ENCODE measurements around the gene CORO2B.

CORO2B gene

DNA sequence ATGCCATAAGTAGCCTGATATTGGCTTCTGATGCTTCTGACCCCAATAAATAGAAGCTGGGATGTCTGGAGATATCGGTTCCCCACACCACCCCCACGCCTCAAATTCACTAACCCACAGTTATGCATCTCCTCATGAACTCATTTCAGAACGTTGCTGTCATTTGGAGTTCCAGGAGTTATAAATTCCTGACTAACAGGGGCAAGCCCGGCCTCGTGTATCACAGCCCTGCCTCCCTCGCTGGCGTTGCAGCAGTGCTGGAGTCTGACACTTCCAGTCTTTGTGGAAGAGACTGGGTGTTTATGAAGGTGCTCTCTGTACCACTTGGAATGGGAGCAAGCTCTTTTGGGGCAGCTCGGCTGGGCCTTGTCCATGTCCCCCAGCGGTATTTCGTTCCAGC lies 140.9 kb downstream of the CORO2B start:
- no peak overlapping the region for H3K27ac ChIP-seq (ENCODE audit: low read depth, low read length)
- H3K9ac ChIP-seq (ENCODE audit: low read length): no peak overlapping the region
- no peaks in the 10 kb centered on the region for H3K4me1 ChIP-seq (ENCODE audit: insufficient read depth, low read length)
- no peaks in the 10 kb centered on the region for H3K27me3 ChIP-seq (ENCODE audit: control insufficient read depth in 1 of 2, insufficient read depth in 2 of 2, low read length in 2 of 2)
- no peaks in the 10 kb centered on the region for H3K36me3 ChIP-seq (ENCODE audit: insufficient read depth, low read length)
- no peak overlapping the region for H3K4me3 ChIP-seq (ENCODE audit: low read depth in 1 of 2, low read length in 2 of 2)
- no peaks in the 10 kb centered on the region for H3K9me3 ChIP-seq (ENCODE audit: low read length)

DNA sequence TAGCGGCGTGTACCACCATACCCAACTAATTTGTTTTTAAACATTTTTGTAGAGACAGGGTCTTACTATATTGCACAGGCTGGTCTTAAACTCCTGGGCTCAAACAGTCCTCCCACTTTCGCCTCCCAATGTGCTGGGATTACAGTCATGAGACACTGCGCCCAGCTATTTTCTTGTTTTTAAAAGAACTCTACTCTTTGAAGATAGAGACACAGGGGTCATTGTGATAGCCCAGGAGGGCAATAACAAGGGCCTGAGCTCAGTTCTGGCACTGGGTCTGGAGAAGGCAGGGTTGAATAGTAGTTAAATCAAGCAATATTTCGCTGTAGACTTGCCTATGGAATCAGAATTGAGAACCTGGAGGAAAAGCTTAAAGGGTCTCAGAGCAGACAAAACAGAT lies 143.1 kb downstream of the CORO2B start:
- no peaks in the 10 kb centered on the region for H3K27me3 ChIP-seq (ENCODE audit: control insufficient read depth in 1 of 2, insufficient read depth in 2 of 2, low read length in 2 of 2)
- H3K9ac ChIP-seq (ENCODE audit: low read length): no peak overlapping the region
- H3K9me3 ChIP-seq (ENCODE audit: low read length): no peaks in the 10 kb centered on the region
- H3K36me3 ChIP-seq (ENCODE audit: insufficient read depth, low read length): no peaks in the 10 kb centered on the region
- H3K4me3 ChIP-seq (ENCODE audit: low read depth in 1 of 2, low read length in 2 of 2): no peak overlapping the region
- H3K27ac ChIP-seq (ENCODE audit: low read depth, low read length): no peak overlapping the region
- peaks cover 3% of the 10 kb centered on the region for H3K4me1 ChIP-seq (ENCODE audit: insufficient read depth, low read length)

DNA sequence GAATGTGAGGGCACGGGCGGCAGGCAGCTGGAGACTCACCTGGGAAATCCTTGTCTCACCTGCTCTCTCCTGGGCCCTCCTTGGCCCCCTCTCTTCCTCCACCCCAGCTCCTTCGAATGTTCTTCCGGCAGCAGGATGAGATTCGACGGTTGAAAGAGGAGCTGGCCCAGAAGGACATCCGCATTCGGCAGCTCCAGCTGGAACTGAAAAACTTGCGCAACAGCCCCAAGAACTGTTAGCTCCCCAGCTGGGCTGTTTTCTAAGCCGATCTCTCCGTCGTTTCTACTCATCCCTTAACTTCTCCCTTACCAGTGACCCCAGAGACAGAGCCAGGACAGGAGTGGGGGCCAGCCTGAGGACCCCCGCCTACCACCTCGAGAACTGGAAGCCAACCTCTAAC lies 146.9 kb downstream of the CORO2B start:
- no peaks in the 10 kb centered on the region for H3K27me3 ChIP-seq (ENCODE audit: control insufficient read depth in 1 of 2, insufficient read depth in 2 of 2, low read length in 2 of 2)
- no peaks in the 10 kb centered on the region for H3K36me3 ChIP-seq (ENCODE audit: insufficient read depth, low read length)
- H3K9ac ChIP-seq (ENCODE audit: low read length): no peak overlapping the region
- H3K27ac ChIP-seq (ENCODE audit: low read depth, low read length): no peak overlapping the region
- no peaks in the 10 kb centered on the region for H3K9me3 ChIP-seq (ENCODE audit: low read length)
- peaks cover 16% of the 10 kb centered on the region for H3K4me1 ChIP-seq (ENCODE audit: insufficient read depth, low read length)
- H3K4me3 ChIP-seq (ENCODE audit: low read depth in 1 of 2, low read length in 2 of 2): no peak overlapping the region

DNA sequence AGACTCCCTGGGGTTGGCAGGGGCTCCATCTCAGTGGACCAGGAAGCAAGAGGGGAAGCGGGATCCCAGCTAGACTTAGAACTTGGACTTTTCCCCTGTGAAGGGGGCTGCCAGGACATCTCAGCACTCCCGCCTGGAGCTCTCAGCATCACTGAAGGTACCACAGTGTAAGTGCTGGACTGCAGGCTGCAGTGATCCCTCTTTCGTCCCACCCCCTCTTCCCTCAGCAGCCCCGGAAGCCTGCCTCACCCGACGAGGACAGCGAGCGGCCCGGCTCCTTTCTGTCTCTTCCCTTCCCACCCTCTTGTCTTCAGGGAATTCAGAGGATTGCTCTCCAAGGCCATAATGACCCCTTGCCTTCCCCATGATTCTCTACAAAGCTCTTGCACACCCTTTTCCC lies 147.5 kb downstream of the CORO2B start:
- H3K9me3 ChIP-seq (ENCODE audit: low read length): no peaks in the 10 kb centered on the region
- H3K27ac ChIP-seq (ENCODE audit: low read depth, low read length): no peak overlapping the region
- H3K27me3 ChIP-seq (ENCODE audit: control insufficient read depth in 1 of 2, insufficient read depth in 2 of 2, low read length in 2 of 2): no peaks in the 10 kb centered on the region
- no peak overlapping the region for H3K9ac ChIP-seq (ENCODE audit: low read length)
- peaks cover 21% of the 10 kb centered on the region for H3K4me1 ChIP-seq (ENCODE audit: insufficient read depth, low read length)
- H3K4me3 ChIP-seq (ENCODE audit: low read depth in 1 of 2, low read length in 2 of 2): no peak overlapping the region
- no peaks in the 10 kb centered on the region for H3K36me3 ChIP-seq (ENCODE audit: insufficient read depth, low read length)

DNA sequence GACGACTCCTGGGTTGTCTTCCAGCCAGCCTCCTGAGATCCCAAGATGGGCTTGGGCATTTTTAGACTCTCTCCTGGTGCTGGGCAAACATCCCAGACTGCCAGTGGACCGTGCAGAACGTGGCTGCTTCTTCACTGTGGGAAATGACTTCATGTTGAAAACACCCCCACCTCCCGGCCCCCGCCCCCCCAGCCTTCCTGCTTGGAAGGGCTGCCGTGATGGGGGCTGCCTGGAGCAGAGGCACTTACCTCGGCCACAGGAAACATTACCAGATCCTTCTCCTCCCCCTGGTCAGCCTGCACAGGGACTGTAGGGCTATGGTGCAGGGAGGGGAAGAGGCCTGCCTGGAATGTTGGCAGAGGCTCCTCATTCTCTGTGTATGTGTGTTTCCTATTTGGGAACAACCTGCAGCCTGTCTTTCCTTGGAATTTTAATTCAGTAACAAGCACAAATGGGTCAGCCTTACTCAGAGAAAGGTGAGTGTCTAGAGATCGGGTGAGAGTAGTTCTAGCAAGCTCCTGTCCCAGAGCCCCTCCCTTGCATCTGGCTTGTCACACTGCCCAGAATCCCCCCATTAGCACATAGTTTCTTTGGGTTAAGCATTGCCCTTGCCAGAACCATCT lies 151.1 kb downstream of the CORO2B start:
- H3K27ac ChIP-seq (ENCODE audit: low read depth, low read length): no peak overlapping the region
- H3K9me3 ChIP-seq (ENCODE audit: low read length): no peaks in the 10 kb centered on the region
- H3K27me3 ChIP-seq (ENCODE audit: control insufficient read depth in 1 of 2, insufficient read depth in 2 of 2, low read length in 2 of 2): no peaks in the 10 kb centered on the region
- peak overlapping the region in 1 of 2 donors; percentile 30 for H3K4me3 ChIP-seq (ENCODE audit: low read depth in 1 of 2, low read length in 2 of 2)
- peaks cover 22% of the 10 kb centered on the region for H3K4me1 ChIP-seq (ENCODE audit: insufficient read depth, low read length)
- no peak overlapping the region for H3K9ac ChIP-seq (ENCODE audit: low read length)
- no peaks in the 10 kb centered on the region for H3K36me3 ChIP-seq (ENCODE audit: insufficient read depth, low read length)

DNA sequence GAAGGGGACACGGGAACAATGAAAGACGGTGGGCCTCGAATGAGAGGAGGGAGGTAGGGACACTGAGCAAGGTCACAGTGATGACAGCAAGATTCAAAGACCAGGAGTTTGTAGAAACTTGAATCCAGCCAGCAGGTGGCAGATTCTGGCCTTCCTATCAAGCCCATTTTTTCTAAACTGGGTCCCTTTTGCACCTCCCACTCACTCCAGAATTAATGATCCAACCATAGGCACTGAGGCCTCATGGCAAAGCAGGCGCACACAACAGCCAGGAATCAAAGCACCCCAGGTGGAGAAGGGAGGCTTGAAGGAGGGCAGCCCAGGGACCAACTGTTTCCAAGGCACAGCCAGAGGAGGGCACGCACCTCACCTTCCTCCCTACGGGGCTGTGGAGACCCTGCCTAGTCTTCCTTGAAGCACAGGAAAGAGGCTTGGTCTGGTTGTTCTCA lies 151.7 kb downstream of the CORO2B start:
- no peaks in the 10 kb centered on the region for H3K9me3 ChIP-seq (ENCODE audit: low read length)
- H3K4me1 ChIP-seq (ENCODE audit: insufficient read depth, low read length): peaks cover 22% of the 10 kb centered on the region
- H3K27me3 ChIP-seq (ENCODE audit: control insufficient read depth in 1 of 2, insufficient read depth in 2 of 2, low read length in 2 of 2): no peaks in the 10 kb centered on the region
- no peak overlapping the region for H3K27ac ChIP-seq (ENCODE audit: low read depth, low read length)
- no peak overlapping the region for H3K9ac ChIP-seq (ENCODE audit: low read length)
- peak overlapping the region in 1 of 2 donors; percentile 30 for H3K4me3 ChIP-seq (ENCODE audit: low read depth in 1 of 2, low read length in 2 of 2)
- no peaks in the 10 kb centered on the region for H3K36me3 ChIP-seq (ENCODE audit: insufficient read depth, low read length)

DNA sequence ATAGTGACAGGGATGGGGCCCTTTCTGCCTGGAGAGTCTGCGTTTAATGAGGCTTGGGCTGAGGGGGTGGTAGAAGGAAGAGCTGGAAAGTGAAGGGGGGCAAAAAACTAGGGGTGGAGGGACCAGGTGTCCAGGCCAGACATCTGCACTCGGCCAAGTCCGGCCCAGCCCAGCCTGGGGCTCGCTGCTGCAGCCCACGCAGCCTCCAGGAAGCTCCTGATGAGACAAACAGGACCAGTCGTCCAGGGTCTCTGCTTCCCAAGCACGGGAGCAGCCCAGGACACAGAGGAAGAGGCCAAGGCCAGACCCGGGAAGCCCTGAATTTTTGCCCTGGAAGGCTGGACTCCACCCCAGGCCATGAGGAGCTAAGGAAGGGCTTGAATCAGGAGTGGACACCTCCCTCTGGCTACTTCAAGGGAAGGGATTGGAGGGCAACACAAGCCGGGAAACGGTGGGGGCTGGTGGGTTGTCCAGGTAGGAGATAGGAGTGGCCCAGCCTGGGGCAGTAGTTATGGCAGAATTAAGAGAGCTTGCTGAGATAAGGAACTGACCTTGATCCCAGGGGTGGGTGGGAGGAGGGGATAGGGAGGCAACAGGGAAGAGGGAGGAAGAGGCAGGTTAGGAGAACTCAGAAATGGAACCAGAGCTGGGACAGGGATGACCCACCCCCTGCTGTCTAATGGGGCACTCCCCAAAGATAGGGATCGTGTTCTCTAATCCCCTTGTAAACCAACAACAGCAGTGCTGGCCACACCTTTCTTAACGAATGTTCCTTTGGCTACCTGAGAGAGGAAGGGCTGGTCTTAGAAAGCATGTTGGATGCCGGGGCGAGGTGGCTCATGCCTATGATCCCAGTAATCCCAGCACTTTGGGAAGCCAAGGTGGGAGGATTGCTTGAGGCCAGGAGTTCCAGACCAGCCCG lies 152.4 kb downstream of the CORO2B start:
- H3K4me1 ChIP-seq (ENCODE audit: insufficient read depth, low read length): peaks cover 19% of the 10 kb centered on the region
- no peak overlapping the region for H3K27ac ChIP-seq (ENCODE audit: low read depth, low read length)
- no peak overlapping the region for H3K9ac ChIP-seq (ENCODE audit: low read length)

DNA sequence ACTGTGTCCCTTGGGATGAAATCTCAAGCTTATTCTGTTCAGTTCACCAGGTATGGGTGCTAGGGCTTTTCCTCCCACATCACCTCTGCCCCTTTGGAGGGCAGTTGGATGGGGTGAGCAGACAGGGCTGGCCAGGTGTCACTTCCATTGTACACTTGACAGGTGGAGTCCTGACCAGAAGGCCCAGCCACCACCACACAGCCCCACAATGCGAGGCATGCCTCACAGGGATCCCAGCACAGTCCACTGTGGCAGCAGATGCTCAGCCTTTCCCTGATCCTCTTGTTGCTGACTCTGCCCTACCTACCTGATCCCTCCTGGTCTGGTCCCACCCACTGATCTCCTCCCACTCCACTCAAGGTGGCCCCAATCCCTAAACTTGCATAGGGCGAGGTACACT lies 153.7 kb downstream of the CORO2B start:
- no peak overlapping the region for H3K27ac ChIP-seq (ENCODE audit: low read depth, low read length)
- H3K9me3 ChIP-seq (ENCODE audit: low read length): no peaks in the 10 kb centered on the region
- peaks cover 19% of the 10 kb centered on the region for H3K4me1 ChIP-seq (ENCODE audit: insufficient read depth, low read length)
- H3K4me3 ChIP-seq (ENCODE audit: low read depth in 1 of 2, low read length in 2 of 2): no peak overlapping the region
- H3K9ac ChIP-seq (ENCODE audit: low read length): no peak overlapping the region
- H3K36me3 ChIP-seq (ENCODE audit: insufficient read depth, low read length): no peaks in the 10 kb centered on the region
- H3K27me3 ChIP-seq (ENCODE audit: control insufficient read depth in 1 of 2, insufficient read depth in 2 of 2, low read length in 2 of 2): no peaks in the 10 kb centered on the region

More for the DNA sequence above, 152.4 kb downstream of the CORO2B start:
- Histone ChIP-seq H3K9me3 (ENCODE audit: low read length) (no peaks in the 10 kb centered on the region), H3K27me3 (ENCODE audit: control insufficient read depth in 1 of 2, insufficient read depth in 2 of 2, low read length in 2 of 2) (no peaks in the 10 kb centered on the region), H3K4me3 (ENCODE audit: low read depth in 1 of 2, low read length in 2 of 2) (no peak overlapping the region), H3K36me3 (ENCODE audit: insufficient read depth, low read length) (no peaks in the 10 kb centered on the region)

DNA sequence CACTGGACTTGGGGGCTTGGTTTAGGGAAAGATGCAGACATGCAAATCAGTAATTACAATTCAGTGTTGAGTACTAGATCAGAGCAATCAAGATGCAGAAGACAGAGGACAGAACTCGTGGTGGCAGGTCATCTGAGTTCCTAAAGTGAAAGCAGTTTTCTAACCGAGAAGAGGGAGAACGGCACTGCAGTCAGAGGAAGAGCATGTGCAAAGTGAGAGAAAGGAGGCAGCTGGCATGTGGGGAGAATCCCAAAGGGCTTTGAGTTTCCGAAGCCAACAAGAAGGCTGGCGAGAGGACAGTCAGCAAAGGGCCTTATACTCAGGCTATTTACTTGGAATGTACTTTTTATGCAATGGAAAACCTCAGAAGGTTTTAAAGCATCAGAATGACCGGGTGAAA lies 154.9 kb downstream of the CORO2B start:
- Histone ChIP-seq H3K4me3 (ENCODE audit: low read depth in 1 of 2, low read length in 2 of 2) (no peak overlapping the region), H3K9ac (ENCODE audit: low read length) (no peak overlapping the region), H3K4me1 (ENCODE audit: insufficient read depth, low read length) (peaks cover 19% of the 10 kb centered on the region), H3K27me3 (ENCODE audit: control insufficient read depth in 1 of 2, insufficient read depth in 2 of 2, low read length in 2 of 2) (no peaks in the 10 kb centered on the region), H3K36me3 (ENCODE audit: insufficient read depth, low read length) (no peaks in the 10 kb centered on the region), H3K27ac (ENCODE audit: low read depth, low read length) (no peak overlapping the region), H3K9me3 (ENCODE audit: low read length) (no peaks in the 10 kb centered on the region)

DNA sequence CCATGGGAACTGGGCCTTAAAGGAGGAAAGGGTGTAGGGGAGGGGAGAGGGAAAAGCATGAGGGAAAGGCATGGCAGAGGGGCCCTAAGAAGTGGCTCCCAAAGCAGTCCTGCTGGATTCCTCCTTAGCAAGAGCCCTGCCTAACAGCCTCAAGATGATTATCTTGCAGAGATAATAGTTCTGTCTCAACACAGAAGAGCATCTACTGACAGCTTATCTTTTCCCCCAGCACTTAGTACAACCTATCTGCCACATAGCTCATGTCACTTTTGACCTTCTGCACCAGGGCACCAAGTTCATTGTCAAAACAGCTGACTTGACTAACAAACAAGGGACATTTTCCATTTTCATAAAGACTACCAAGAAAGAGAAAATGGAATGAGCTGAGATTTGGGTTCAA lies 155.6 kb downstream of the CORO2B start:
- Histone ChIP-seq H3K27ac (ENCODE audit: low read depth, low read length) (no peak overlapping the region), H3K4me3 (ENCODE audit: low read depth in 1 of 2, low read length in 2 of 2) (no peak overlapping the region), H3K9me3 (ENCODE audit: low read length) (no peaks in the 10 kb centered on the region), H3K9ac (ENCODE audit: low read length) (no peak overlapping the region), H3K36me3 (ENCODE audit: insufficient read depth, low read length) (no peaks in the 10 kb centered on the region), H3K27me3 (ENCODE audit: control insufficient read depth in 1 of 2, insufficient read depth in 2 of 2, low read length in 2 of 2) (no peaks in the 10 kb centered on the region), H3K4me1 (ENCODE audit: insufficient read depth, low read length) (peaks cover 18% of the 10 kb centered on the region)

DNA sequence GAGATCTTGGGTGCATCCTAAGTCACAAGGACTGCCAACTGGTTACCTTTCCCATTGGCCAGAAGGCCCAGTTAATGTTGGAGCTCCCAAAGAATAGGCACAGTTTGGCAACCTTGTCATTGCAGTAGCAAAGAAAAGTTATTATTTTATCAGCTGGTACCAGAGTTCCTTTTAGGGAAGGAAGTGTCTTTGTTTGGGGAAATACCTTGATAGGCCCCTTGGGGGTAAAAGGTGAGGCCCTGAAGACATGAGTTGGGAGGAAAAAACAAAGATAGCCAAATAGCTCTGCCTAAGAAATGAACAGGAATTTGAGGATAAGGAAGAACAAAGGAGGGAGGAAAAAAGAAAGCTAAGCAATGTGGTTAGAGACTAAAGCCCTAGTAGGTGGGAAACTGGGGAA lies 156.1 kb downstream of the CORO2B start:
- H3K9me3 ChIP-seq (ENCODE audit: low read length): no peaks in the 10 kb centered on the region
- H3K27ac ChIP-seq (ENCODE audit: low read depth, low read length): no peak overlapping the region
- no peak overlapping the region for H3K9ac ChIP-seq (ENCODE audit: low read length)
- H3K4me3 ChIP-seq (ENCODE audit: low read depth in 1 of 2, low read length in 2 of 2): no peak overlapping the region
- no peaks in the 10 kb centered on the region for H3K27me3 ChIP-seq (ENCODE audit: control insufficient read depth in 1 of 2, insufficient read depth in 2 of 2, low read length in 2 of 2)
- peaks cover 15% of the 10 kb centered on the region for H3K4me1 ChIP-seq (ENCODE audit: insufficient read depth, low read length)
- no peaks in the 10 kb centered on the region for H3K36me3 ChIP-seq (ENCODE audit: insufficient read depth, low read length)
